GM12872 (cell line): Measurements from ENCODE around the gene ALPK3.

ENCODE experiments used
- TF ChIP-seq, protein P1 (sequence below): IDR thresholded peaks from 3 replicates; pipeline ENCODE4 v1.5.1; 2011; ENCODE audit warnings: low read depth, mild to moderate bottlenecking, low read length, moderate library complexity; ENCODE audit not compliant: insufficient read depth

The ALPK3 gene

DNA sequence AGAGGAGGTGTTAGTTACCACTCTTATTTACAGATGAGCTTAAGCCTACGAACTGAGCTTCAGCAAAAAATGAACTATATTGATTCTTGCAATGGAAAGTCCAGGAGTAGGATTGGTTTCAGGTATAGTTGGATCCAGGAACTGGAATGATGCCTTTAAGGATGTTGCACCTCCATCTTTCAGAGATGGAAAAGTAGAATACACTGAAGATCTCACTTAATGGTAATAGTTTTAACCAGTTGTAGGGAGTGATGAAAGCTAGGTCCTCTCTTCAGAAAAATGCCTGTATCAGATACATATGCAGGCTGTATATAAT lies 69.8 kb downstream of the ALPK3 start:
- TF ChIP-seq, protein P1, sequence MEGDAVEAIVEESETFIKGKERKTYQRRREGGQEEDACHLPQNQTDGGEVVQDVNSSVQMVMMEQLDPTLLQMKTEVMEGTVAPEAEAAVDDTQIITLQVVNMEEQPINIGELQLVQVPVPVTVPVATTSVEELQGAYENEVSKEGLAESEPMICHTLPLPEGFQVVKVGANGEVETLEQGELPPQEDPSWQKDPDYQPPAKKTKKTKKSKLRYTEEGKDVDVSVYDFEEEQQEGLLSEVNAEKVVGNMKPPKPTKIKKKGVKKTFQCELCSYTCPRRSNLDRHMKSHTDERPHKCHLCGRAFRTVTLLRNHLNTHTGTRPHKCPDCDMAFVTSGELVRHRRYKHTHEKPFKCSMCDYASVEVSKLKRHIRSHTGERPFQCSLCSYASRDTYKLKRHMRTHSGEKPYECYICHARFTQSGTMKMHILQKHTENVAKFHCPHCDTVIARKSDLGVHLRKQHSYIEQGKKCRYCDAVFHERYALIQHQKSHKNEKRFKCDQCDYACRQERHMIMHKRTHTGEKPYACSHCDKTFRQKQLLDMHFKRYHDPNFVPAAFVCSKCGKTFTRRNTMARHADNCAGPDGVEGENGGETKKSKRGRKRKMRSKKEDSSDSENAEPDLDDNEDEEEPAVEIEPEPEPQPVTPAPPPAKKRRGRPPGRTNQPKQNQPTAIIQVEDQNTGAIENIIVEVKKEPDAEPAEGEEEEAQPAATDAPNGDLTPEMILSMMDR, result no peak

DNA sequence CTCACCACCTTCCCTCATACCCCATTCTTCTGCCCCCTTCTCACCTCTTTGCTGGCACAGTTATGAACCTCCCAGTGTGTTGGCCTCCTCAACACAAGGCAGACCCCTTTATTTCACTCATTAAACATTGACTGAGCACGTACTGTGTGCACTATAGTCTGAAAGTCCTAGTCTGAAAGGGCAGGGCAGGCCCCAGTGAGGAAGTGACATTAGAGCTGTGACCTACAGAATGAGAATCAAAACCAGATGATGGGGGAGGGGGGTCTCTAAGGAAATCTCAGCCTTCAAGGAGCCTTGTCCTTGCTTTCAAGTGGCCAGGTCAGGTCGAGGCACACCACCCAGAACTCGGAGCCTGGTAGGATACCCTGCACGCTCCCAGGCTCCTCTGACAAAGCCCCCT lies 70.8 kb downstream of the ALPK3 start:
- TF ChIP-seq, protein P1, result no peak

DNA sequence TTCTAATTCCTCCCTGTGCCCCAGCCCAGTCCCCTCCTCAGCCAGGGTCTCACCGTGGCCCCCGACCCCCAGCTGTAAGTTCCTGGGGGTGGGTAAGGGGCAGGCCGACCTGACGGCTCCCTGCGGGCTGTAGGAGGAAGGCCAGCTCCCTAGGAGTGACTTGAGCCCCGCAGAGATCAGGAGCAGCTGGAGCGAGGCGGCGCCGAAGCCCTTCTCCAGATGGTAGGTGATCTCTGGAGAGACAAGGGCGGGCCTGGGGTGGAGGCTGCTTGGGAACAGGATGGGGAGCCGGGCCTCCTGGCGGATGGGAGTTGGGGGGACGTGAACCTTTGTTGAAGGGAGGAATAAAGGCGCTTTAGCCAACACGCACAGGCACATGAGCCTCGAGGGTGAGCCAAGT lies 71.5 kb downstream of the ALPK3 start:
- TF ChIP-seq, protein P1, result no peak

DNA sequence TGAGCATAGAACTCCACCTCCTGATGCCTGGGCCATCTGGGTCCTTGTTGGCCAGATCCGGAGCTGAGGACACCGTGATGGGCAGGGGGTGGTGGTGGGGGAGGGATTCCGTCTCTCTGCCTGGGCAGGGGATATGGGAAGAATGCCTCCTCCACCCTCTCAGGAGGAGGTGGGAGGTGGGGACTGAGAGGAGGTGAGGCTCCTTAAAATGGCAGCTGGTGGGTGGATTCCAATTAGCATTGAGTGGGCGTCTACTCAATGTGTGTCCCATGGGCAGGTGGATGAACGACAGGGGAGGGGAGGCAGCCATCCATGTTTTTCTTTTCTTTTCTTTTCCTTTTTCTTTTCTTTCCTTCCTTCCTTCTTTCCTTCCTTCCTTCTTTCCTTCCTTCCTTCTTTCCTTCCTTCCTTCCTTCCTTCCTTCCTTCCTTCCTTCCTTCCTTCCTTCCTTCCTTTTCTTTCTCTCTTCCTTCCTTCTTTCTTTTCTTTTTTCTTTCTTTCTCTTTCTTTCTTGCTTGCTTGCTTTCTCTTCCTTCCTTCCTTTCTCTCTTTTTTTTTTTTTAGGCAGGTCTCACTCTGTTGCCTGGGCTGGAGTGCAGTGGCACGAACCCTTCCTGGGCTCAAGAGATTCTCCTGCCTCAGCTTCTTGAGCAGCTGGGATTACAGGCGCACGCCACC lies 72.3 kb downstream of the ALPK3 start:
- TF ChIP-seq, protein P1, result no peak

DNA sequence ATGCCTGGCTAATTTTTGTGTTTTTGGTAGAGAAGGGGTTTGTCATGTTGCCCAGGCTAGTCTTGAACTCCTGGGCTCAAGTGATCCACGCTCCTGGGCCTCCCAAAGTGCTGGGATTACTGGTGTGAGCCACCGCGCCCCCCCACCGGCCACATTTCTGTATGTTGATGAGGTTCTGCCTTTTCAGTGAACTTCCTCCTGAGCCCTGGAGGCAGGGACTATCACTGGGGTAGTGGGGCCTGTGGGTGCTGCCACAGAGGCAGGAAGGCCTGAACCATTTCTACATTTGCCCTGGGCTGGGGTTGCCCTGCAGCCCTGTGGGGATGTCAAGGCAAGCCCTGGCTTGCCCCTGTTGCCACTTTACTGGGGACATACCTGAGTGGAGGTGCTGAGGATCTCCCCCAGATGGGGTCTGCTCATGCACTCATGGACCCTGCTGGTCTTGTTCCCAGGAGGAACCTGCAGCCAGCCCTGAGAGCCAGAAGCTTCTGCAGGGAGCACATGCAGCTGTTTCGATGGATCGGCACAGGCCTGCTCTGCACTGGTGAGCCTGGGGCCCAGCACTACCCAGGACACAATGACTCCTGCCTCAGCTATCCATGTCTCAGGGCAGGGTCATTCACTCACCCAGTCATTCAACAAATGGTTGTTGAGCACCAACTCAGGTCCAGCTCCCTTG lies 73.0 kb downstream of the ALPK3 start:
- TF ChIP-seq, protein P1, result no peak

DNA sequence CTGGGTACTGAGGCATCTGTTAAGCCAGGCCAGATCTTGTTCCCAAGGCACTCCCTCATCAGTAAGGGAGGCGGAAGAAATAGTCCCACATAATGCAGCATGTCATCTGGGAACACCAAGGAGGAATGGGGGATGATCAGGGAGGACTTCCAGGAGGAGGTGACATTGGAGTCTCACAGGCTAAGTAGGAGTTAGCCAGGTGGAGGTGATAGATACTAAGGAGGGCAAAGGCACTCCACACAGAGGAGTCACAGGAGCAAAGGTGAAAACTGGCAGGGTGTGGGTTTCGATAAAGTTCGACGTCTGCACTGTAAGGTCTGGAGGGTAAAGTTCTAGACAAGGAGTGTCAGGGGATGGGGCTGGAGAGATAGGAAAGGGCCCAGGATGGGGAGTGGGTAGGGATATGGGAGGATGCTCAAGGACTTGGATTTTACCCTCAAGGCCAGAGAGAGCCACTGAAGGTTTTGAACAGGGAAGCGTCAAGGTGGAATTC lies 73.6 kb downstream of the ALPK3 start:
- TF ChIP-seq, protein P1, result no peak

DNA sequence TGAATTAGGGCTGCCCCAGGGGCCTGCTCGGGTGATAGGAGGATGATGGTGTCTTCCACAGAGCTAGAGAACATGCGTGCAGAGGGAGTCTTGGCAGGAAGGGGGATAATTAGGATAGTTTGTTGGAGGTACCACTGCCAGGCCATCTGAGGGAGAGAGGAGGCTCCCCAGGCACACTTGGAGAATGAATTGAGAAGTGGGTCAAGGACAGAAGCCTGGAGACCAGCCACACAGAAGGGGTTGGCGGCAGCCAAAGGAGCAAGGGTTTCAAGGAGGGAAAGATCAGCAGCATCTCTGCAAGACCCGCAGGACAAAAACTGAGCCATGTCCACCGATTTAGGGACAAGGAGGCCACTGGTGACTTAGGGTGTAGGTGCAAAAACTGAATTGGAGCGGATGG lies 74.2 kb downstream of the ALPK3 start:
- TF ChIP-seq, protein P1, result no peak
